HepG2 (cell line): ENCODE data around the gene COQ9. TPM values are rescaled to one million over a fixed set of nuclear protein-coding genes. Genes with fewer than 3 reads are reported as not detected.
A peak's percentile ranks its signal among the peaks of the same experiment; 100 is the strongest.

Experiments used
- ARNTL ChIP-seq: sonication (generic); formaldehyde crosslinking; IDR thresholded peaks from 2 replicates; pipeline ENCODE4 v1.4.0; 2020; ENCODE audit warnings: mild to moderate bottlenecking, missing genetic modification reagents
- FOXA3 ChIP-seq: IDR thresholded peaks from 2 replicates; pipeline ENCODE4 v1.6.1; 2016; ENCODE audit warnings: missing genetic modification reagents, missing compliant biosample characterization
- FOXO1 ChIP-seq: sonication (generic); formaldehyde crosslinking; IDR thresholded peaks from 2 replicates; pipeline ENCODE4 v1.4.0; 2020; ENCODE audit warnings: missing genetic modification reagents
- FOXP1 ChIP-seq, 2 experiments: fragments of 450-650 bp in 1 of 2; IDR thresholded peaks; 2 replicates each; pipeline ENCODE4 v1.6.1; 2017 to 2018; ENCODE audit warnings: antibody characterized with exemption in 1 of 2
- HCFC1 ChIP-seq: fragments of 150-350 bp; IDR thresholded peaks from 2 replicates; pipeline ENCODE4 v1.6.1; 2014; ENCODE audit warnings: low read depth, low read length
- RFX3 ChIP-seq: IDR thresholded peaks from 2 replicates; pipeline ENCODE4 v1.6.1; 2016; ENCODE audit warnings: missing biosample characterization, missing genetic modification reagents
- SRSF4 ChIP-seq: fragments of 200-400 bp; formaldehyde crosslinking; IDR thresholded peaks from one replicate; pipeline ENCODE4 v1.6.1; 2018; ENCODE audit warnings: mild to moderate bottlenecking, low read depth, low read length, moderate library complexity; ENCODE audit not compliant: poor library complexity, severe bottlenecking
- TBX3 ChIP-seq: fragments of 450-650 bp; IDR thresholded peaks from 2 replicates; pipeline ENCODE4 v1.6.1; 2017; ENCODE audit warnings: antibody characterized with exemption, mild to moderate bottlenecking, inconsistent platforms, borderline replicate concordance
- THYN1 ChIP-seq: sonication (generic); formaldehyde crosslinking; IDR thresholded peaks from 2 replicates; pipeline ENCODE4 v1.8.1; 2023; ENCODE audit warnings: low read depth, mild to moderate bottlenecking, moderate library complexity, missing genetic modification reagents, borderline replicate concordance
- ZFP41 ChIP-seq: sonication (generic); formaldehyde crosslinking; IDR thresholded peaks from 2 replicates; pipeline ENCODE4 v1.4.0; 2020; ENCODE audit warnings: mild to moderate bottlenecking, missing genetic modification reagents, borderline replicate concordance
- ZKSCAN8 ChIP-seq: IDR thresholded peaks from 2 replicates; pipeline ENCODE4 v1.6.1; 2016; ENCODE audit warnings: borderline replicate concordance, missing genetic modification reagents, missing compliant biosample characterization
- ZNF180 ChIP-seq: sonication (generic); formaldehyde crosslinking; IDR thresholded peaks from 2 replicates; pipeline ENCODE4 v1.4.0; 2020; ENCODE audit warnings: low read depth, missing genetic modification reagents, borderline replicate concordance
- ZNF674 ChIP-seq: sonication (generic); formaldehyde crosslinking; IDR thresholded peaks from 2 replicates; pipeline ENCODE4 v1.5.0; 2020; ENCODE audit warnings: low read depth, mild to moderate bottlenecking, missing genetic modification reagents
- ZNF775 ChIP-seq: sonication (generic); formaldehyde crosslinking; IDR thresholded peaks from 2 replicates; pipeline ENCODE4 v1.4.0; 2020; ENCODE audit warnings: missing genetic modification reagents, mild to moderate bottlenecking, moderate library complexity, borderline replicate concordance
- ZNF784 ChIP-seq: sonication (generic); formaldehyde crosslinking; IDR thresholded peaks from 2 replicates; pipeline ENCODE4 v1.5.1; 2020; ENCODE audit warnings: missing genetic modification reagents, mild to moderate bottlenecking, borderline replicate concordance
- ZXDC ChIP-seq: sonication (generic); formaldehyde crosslinking; IDR thresholded peaks from 2 replicates; pipeline ENCODE4 v1.5.0; 2020; ENCODE audit warnings: mild to moderate bottlenecking, missing genetic modification reagents
- ZZZ3 ChIP-seq: sonication (generic); formaldehyde crosslinking; IDR thresholded peaks from 2 replicates; pipeline ENCODE4 v1.4.0; 2020; ENCODE audit warnings: missing genetic modification reagents, mild to moderate bottlenecking, borderline replicate concordance
- polyA plus RNA-seq, 8 experiments: library from polyadenylated mRNA; depleted of rRNA in 3 of 8; stranded (reverse) in 7 of 8; unstranded in 1 of 8; fragments of >200 nt; fragmentation: Illumina TruSeq in 4 of 8; extraction: Trizol in 4 of 8; gene quantifications; 2 replicates each; pipeline versions ENCODE4 v1.2.1 to v1.2.3, GENCODE V29; 2011 to 2016; ENCODE audit warnings: low read depth in 4 of 8, missing spikeins in 1 of 8, mixed read lengths in 1 of 8; ENCODE audit not compliant: insufficient read depth in 1 of 8
- total RNA-seq, 5 experiments: library from RNA; depleted of rRNA; stranded (reverse); fragments of >200 nt; fragmentation: Illumina TruSeq; extraction: Trizol; gene quantifications; 2 replicates each; pipeline ENCODE4 v1.2.3, GENCODE V29; 2016; ENCODE audit warnings: low read depth in 1 of 5
- TF ChIP-seq, protein P1 (sequence below): sonication (generic); formaldehyde crosslinking; IDR thresholded peaks from 2 replicates; pipeline ENCODE4 v1.4.0; 2020; ENCODE audit warnings: missing genetic modification reagents, borderline replicate concordance
- TF ChIP-seq, protein P2 (sequence below): sonication (generic); formaldehyde crosslinking; conservative IDR thresholded peaks from 2 replicates; pipeline ENCODE4 v1.8.1; 2023; ENCODE audit warnings: missing genetic modification reagents

The COQ9 gene
- total and polyA plus RNA-seq, 2 of the 13 experiments (the other 11 are each of a cell fraction or from before 2014, with no cell fraction given) = 57.5 to 108 TPM

- peak; percentile 64; the same call in 1 of the 2 replicates for TF ChIP-seq ZXDC (CRISPR knock-in tag)
- TF ChIP-seq FOXA3 = peak; percentile 87
- TF ChIP-seq FOXO1 = peak; percentile 91
- TF ChIP-seq ZNF784 (CRISPR knock-in tag) = peak; percentile 97; the same call in 1 of the 2 replicates
- TF ChIP-seq, protein P1, sequence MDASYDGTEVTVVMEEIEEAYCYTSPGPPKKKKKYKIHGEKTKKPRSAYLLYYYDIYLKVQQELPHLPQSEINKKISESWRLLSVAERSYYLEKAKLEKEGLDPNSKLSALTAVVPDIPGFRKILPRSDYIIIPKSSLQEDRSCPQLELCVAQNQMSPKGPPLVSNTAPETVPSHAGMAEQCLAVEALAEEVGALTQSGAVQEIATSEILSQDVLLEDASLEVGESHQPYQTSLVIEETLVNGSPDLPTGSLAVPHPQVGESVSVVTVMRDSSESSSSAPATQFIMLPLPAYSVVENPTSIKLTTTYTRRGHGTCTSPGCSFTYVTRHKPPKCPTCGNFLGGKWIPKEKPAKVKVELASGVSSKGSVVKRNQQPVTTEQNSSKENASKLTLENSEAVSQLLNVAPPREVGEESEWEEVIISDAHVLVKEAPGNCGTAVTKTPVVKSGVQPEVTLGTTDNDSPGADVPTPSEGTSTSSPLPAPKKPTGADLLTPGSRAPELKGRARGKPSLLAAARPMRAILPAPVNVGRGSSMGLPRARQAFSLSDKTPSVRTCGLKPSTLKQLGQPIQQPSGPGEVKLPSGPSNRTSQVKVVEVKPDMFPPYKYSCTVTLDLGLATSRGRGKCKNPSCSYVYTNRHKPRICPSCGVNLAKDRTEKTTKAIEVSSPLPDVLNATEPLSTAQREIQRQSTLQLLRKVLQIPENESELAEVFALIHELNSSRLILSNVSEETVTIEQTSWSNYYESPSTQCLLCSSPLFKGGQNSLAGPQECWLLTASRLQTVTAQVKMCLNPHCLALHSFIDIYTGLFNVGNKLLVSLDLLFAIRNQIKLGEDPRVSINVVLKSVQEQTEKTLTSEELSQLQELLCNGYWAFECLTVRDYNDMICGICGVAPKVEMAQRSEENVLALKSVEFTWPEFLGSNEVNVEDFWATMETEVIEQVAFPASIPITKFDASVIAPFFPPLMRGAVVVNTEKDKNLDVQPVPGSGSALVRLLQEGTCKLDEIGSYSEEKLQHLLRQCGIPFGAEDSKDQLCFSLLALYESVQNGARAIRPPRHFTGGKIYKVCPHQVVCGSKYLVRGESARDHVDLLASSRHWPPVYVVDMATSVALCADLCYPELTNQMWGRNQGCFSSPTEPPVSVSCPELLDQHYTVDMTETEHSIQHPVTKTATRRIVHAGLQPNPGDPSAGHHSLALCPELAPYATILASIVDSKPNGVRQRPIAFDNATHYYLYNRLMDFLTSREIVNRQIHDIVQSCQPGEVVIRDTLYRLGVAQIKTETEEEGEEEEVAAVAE (CRISPR knock-in tag) = peak; percentile 75; the same call in 1 of the 2 replicates
- TF ChIP-seq ARNTL = peak; percentile 81
- TF ChIP-seq SRSF4 = no peak
- TF ChIP-seq TBX3 = no peak
- no peak for TF ChIP-seq ZNF674
- TF ChIP-seq THYN1 (CRISPR knock-in tag) = no peak
- TF ChIP-seq RFX3 (CRISPR knock-in tag) = no peak; the same call in 1 of the 2 replicates
- TF ChIP-seq ZNF180 (CRISPR knock-in tag) = no peak
- no peak for TF ChIP-seq FOXP1 (IDR thresholded peaks at IDR 0.05)
- TF ChIP-seq FOXP1 (CRISPR knock-in tag; IDR thresholded peaks at IDR 0.05) = peak; percentile 54; the same call in 1 of the 2 replicates
- TF ChIP-seq ZKSCAN8 (CRISPR knock-in tag) = peak; percentile 82
- TF ChIP-seq ZZZ3 (CRISPR knock-in tag) = peak; percentile 98; the same call in 1 of the 2 replicates
- peak; percentile 67; the same call in 1 of the 2 replicates for TF ChIP-seq HCFC1
- no peak for TF ChIP-seq ZNF775 (CRISPR knock-in tag)
- TF ChIP-seq, protein P2, sequence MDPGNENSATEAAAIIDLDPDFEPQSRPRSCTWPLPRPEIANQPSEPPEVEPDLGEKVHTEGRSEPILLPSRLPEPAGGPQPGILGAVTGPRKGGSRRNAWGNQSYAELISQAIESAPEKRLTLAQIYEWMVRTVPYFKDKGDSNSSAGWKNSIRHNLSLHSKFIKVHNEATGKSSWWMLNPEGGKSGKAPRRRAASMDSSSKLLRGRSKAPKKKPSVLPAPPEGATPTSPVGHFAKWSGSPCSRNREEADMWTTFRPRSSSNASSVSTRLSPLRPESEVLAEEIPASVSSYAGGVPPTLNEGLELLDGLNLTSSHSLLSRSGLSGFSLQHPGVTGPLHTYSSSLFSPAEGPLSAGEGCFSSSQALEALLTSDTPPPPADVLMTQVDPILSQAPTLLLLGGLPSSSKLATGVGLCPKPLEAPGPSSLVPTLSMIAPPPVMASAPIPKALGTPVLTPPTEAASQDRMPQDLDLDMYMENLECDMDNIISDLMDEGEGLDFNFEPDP = 0 out of 2 replicates have a peak, but pooled peaks have one; percentile 88
- peak; percentile 96 for TF ChIP-seq ZFP41 (CRISPR knock-in tag)
These were observed 15.1 kb downstream of the COQ9 start, which contains the start of gene POLR2C (continued) for GRCh38 chr16:57462209-57462977.
